Naive thymus-derived CD8-positive, alpha-beta T cell (primary cell): ENCODE results near the gene ADGRA1. TPM values are rescaled to one million over a fixed set of nuclear protein-coding genes. Genes with fewer than 3 reads are reported as not detected.
A peak's percentile ranks its signal among the peaks of the same experiment; 100 is the strongest.

Experiments used
- ATAC-seq, 2 donors: fragments of 150-1000 bp; cut with Tn5 transposase in 1 of 2; sonication (Bioruptor Pico), chemical (Tn5 transposase) in 1 of 2; 1 replicate in 1 of 2; 2 replicates in 1 of 2; pipeline ENCODE4 v1.10.0; 2021; ENCODE audit warnings: mild to moderate bottlenecking in 2 of 2, moderate library complexity in 2 of 2
- POLR2A ChIA-PET: fragments of 350-600 bp; sonication (Branson Sonifier 250); formaldehyde crosslinking; loops from one replicate; lab custom pipeline; 2021; ENCODE audit warnings: antibody characterized with exemption; lab: Charles Lee
- DNase-seq, 10 donors: peaks; one replicate each; pipeline versions ENCODE4 v3.0.0 to v3.0.0-alpha.2; 2020 to 2022
- H3K27ac Mint-ChIP-seq, 10 donors: one replicate each; pipeline ENCODE4 v1.8.0; 2020 to 2022; ENCODE audit warnings: mild to moderate bottlenecking in 10 of 10, mixed read lengths in 10 of 10, moderate library complexity in 4 of 10, inconsistent platforms in 1 of 10
- H3K27me3 Mint-ChIP-seq, 5 donors: one replicate each; pipeline ENCODE4 v1.8.0; 2021 to 2022; ENCODE audit warnings: mixed read lengths in 5 of 5
- H3K36me3 Mint-ChIP-seq, 3 donors: one replicate each; pipeline ENCODE4 v1.8.0; 2020 to 2022; ENCODE audit warnings: mixed read lengths in 3 of 3, mild to moderate bottlenecking in 2 of 3, inconsistent platforms in 1 of 3
- H3K4me1 Mint-ChIP-seq, 4 donors: one replicate each; pipeline ENCODE4 v1.8.0; 2021 to 2022; ENCODE audit warnings: mixed read lengths in 4 of 4
- H3K4me3 Mint-ChIP-seq, 10 donors: one replicate each; pipeline ENCODE4 v1.8.0; 2020 to 2022; ENCODE audit warnings: mild to moderate bottlenecking in 10 of 10, mixed read lengths in 10 of 10, moderate library complexity in 6 of 10, inconsistent platforms in 1 of 10
- H3K9me3 Mint-ChIP-seq, 9 donors: one replicate each; pipeline ENCODE4 v1.8.0; 2020 to 2022; ENCODE audit warnings: mixed read lengths in 9 of 9, mild to moderate bottlenecking in 3 of 9, inconsistent platforms in 1 of 9, moderate library complexity in 1 of 9
- polyA plus RNA-seq, 3 donors: library from polyadenylated mRNA; unstranded; fragments of 300-500 nt; fragmentation: Illumina TruSeq; gene quantifications; one replicate each; pipeline ENCODE4 v1.2.3, GENCODE V29; 2021
- total RNA-seq, 8 experiments: library from RNA in 2 of 8; stranded (reverse) in 2 of 8; gene quantifications; one replicate each; pipeline ENCODE4 v1.2.3 and lab custom pipeline; 2021 to 2026

Gene ADGRA1
- total and polyA plus RNA-seq, 5 experiments from 2014 or later: not detected

DNA sequence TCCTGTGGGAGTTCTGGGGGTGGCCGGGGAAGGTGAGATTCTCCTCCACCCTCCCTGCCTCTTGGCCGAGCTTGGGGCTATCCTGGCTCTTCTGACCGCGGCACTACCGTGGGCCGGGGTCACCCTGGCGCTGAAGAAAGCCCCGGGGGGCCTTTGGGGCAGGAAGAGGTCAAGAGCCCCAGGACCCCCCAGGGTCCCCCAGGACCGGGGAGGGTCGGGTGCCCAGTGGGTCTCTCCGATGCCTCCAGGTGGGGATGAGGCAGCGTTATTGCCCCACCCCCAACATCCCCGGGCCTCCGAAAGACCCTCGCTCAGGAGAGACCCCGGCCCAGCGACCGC lies 71.9 kb downstream of the ADGRA1 start:
- H3K36me3 Mint-ChIP-seq: no peaks in the 10 kb centered on the region
- POLR2A ChIA-PET: no interaction called here
- H3K4me3 Mint-ChIP-seq: peak overlapping the region in 1 of 10 donors; percentile 14
- peaks cover 0 to 4% (median 0%) of the 10 kb centered on the region in 9 donors for H3K9me3 Mint-ChIP-seq
- DNase-seq (no peak), ATAC-seq (no peak)
- no peaks in the 10 kb centered on the region for H3K4me1 Mint-ChIP-seq
- no peak overlapping the region for H3K27ac Mint-ChIP-seq
- peaks cover 7 to 34% (median 16%) of the 10 kb centered on the region in 5 donors for H3K27me3 Mint-ChIP-seq

DNA sequence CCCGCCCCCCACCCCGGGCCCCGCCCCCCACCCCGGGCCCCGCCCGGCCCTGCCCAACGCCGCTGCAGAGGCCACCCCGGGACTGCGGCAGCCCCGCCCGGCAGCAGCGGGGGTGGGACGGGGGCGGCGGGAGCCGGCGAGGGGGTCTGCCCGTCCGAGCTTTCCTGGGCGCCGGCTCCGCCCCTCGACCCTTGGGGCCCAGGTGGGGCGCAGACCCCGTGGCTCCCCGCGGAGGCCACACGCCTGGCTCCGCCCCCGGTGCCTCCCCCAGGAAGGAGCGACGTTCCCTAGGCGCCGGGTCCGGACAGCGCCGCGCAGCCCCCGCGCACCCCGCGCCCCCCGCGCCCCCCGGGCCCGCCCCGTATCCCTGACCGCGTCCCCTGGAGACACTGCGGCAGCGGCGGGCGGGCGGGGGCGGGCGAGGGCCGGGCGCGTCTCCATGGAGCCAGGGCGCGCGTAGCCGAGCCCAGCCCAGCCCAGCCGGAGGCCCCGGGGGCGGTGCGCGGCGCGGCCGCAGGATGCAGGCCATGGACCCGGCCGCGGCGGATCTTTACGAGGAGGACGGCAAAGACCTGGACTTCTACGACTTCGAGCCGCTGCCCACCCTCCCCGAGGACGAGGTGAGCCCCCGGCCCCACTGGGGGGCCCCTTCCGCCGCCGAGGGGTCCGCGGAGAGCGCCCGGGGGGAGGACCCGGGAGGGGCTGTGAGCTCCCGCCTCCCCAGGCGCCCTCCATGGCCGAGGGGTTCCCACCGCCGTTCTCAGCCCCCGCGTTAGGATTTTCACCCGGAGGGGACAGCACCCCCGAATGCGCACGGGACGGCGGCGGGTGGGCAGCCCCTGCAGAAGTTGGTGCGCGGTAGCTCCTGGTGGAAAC lies 72.5 kb downstream of the ADGRA1 start, which contains the start of gene KNDC1:
TSS of gene KNDC1 (plus strand) at position 270 of the 876 bp plus-strand sequence. CDS start at position 519, 249 bp downstream.
- peak within 1 kb of the TSS in 7 of 10 donors; percentile 9 to 65 (median 42) for H3K4me3 Mint-ChIP-seq
- no peaks in the 10 kb centered on the region for H3K9me3 Mint-ChIP-seq
- POLR2A ChIA-PET: no interaction called here
- no peaks in the 10 kb centered on the region for H3K4me1 Mint-ChIP-seq
- ATAC-seq: peak; percentile 54 to 72
- DNase-seq: peak in 1 of 10 donors; percentile 30
- no peaks in the 10 kb centered on the region for H3K36me3 Mint-ChIP-seq
- peaks cover 7 to 34% (median 14%) of the 10 kb centered on the region in 5 donors for H3K27me3 Mint-ChIP-seq
- H3K27ac Mint-ChIP-seq: no peak within 1 kb of the TSS

DNA sequence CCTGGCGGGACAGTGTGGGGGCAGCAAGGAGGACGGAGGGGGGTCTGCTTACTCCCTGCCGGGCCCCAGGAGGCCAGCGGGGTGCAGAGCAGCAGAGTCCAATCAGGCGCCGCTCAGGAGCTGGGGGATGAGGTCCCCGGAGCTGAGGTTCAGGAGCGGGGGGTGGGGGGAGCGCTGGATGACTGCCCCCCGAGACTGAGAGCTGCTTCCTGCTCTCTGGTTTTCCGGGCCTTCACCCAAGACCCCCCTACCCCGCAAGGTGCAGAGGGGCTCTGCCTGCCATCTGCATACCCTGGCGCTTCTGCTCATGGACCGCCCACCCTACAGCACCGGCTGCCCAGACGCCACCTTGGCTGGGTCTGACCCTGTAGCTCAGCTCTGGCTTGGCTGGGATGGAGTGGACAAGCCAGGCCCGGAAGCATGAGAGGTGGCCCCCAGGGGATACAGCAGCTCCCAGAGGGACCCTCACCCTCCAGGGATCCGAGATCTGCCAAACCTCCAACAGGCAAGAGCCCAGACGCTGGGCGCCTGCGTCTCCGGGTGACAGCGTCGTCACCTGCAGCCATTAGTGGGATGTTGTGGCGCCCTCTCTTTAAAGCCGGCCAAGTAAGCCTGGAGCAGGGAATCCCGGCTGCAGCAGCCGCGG lies 73.2 kb downstream of the ADGRA1 start:
- no peak overlapping the region for H3K27ac Mint-ChIP-seq
- no peaks in the 10 kb centered on the region for H3K9me3 Mint-ChIP-seq
- POLR2A ChIA-PET: no interaction called here
- H3K4me1 Mint-ChIP-seq: no peaks in the 10 kb centered on the region
- no peaks in the 10 kb centered on the region for H3K36me3 Mint-ChIP-seq
- ATAC-seq: no peak
- no peak for DNase-seq
- peak overlapping the region in 5 of 10 donors; percentile 9 to 65 (median 42) for H3K4me3 Mint-ChIP-seq
- H3K27me3 Mint-ChIP-seq: peaks cover 7 to 34% (median 14%) of the 10 kb centered on the region in 5 donors

DNA sequence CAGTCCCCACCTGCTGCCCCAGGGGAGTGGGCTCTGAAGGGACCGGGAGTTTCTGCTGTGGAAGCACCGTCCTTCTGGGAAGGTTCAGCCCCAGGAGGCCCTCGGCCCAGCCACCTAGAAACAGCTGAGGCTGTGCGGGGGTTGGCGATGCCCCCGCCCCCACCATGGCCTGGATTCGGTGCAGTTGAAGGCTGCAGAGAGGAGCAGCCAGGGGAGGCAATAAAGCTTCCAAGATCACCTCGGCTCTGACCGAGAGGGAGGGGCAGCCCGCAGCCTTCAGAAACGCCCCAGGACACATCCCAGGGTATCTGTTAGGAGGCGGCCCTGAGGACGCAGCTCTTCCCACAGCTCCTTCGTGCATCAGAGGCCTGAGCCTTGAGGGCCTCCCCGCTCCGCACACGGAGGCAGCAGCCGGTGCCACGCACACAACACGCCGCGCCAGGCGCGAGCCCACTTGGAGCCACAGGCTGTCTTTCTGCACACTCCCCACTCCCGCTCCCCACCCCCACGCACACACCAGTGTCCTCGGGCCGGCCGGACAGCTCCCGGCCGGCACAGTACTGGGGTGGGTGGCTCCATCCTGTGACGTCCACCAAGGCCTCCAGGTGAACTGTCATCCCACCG lies 73.9 kb downstream of the ADGRA1 start:
- Mint-ChIP-seq H3K27me3 (peaks cover 10 to 37% (median 17%) of the 10 kb centered on the region in 5 donors), H3K27ac (no peak overlapping the region), H3K4me1 (no peaks in the 10 kb centered on the region), H3K4me3 (peak overlapping the region in 3 of 10 donors; percentile 42 to 65 (median 56)), H3K9me3 (no peaks in the 10 kb centered on the region), H3K36me3 (no peaks in the 10 kb centered on the region)
- DNase-seq: no peak
- ATAC-seq: no peak
- POLR2A ChIA-PET: no interaction called here

DNA sequence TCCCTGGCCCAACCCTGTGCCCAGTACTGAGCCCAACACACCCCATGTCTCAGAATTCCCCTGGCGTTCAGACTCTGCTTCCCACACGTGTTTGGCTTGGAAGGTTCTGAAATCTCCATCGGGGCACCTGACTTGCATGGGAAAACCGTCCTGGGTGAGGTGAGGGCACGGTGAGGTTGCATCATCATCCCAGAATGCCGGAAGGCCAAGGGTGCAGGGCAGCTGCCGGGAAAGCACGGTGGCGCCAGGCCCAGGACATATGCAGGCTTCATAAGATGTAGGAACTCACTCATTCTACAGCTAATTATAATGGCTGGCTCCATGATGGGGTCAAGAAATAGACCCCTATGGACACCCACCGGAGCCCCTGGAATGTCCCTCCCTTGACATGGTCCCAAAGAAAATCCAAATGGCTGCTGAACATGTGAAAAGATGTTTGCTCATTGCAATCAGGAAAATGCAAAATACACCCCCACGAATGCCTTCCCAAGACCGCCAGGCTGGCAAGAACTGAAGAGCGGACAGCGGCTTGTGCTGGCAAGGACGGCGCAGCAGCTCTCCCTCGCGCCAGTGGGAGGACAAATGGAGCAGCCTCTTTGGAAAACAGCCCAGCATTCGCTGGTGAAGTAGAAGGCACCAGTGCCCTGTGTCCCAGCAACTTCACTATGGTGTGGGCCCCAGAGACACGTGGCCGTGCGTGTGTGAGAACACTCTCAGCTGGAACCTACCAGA lies 74.6 kb downstream of the ADGRA1 start:
- no peak for DNase-seq
- Mint-ChIP-seq H3K36me3 (no peaks in the 10 kb centered on the region), H3K4me3 (peak overlapping the region in 4 of 10 donors; percentile 4 to 48 (median 28)), H3K4me1 (no peaks in the 10 kb centered on the region), H3K27ac (no peak overlapping the region), H3K27me3 (peaks cover 9 to 37% (median 17%) of the 10 kb centered on the region in 5 donors), H3K9me3 (no peaks in the 10 kb centered on the region)
- no peak for ATAC-seq
- POLR2A ChIA-PET: no interaction called here

DNA sequence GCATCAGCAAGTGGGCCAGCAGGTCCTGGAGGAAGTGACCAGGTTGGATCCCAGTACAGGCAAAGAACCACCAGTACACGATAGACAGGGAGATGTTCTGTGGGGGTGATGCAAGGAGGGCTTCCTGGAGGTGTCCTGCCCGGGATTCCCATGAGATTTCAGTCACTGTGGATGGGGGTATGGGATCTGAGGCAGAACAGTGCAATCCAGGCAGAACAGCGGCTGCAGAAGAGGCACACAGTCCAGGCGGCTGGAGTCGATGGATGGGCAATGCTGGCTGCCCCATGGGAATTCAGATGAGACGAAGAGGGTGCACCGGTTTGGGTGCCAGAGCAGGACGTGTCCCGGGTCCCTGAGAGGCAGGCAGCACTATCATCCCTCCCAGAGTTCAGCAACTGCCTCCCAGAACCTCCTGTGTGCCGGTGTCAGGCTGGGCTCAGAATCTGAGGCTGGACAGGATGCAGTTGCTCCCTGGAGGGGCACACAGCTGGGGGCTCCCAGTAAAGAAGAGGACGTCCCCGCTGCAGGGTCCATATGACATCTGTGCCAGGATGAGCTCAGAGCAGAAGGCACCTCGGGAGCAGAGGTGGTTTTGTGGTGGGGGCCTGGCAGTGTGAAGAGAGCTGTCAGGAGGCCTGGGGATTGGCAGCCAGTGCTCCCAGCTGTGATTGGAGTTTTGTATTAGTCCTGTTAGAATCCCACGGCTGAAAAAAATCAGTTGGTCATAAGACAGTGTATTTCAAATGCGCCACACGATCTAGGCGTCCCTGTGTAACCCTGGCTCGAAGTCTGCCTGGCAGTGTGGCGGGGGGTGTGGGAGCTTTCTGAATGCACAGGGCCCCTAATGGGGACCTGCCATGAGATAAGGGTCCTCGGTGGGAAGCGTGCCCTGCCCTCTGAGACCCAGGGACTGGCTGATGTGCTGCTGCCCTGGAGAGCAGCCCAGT lies 75.5 kb downstream of the ADGRA1 start:
- DNase-seq: no peak

DNA sequence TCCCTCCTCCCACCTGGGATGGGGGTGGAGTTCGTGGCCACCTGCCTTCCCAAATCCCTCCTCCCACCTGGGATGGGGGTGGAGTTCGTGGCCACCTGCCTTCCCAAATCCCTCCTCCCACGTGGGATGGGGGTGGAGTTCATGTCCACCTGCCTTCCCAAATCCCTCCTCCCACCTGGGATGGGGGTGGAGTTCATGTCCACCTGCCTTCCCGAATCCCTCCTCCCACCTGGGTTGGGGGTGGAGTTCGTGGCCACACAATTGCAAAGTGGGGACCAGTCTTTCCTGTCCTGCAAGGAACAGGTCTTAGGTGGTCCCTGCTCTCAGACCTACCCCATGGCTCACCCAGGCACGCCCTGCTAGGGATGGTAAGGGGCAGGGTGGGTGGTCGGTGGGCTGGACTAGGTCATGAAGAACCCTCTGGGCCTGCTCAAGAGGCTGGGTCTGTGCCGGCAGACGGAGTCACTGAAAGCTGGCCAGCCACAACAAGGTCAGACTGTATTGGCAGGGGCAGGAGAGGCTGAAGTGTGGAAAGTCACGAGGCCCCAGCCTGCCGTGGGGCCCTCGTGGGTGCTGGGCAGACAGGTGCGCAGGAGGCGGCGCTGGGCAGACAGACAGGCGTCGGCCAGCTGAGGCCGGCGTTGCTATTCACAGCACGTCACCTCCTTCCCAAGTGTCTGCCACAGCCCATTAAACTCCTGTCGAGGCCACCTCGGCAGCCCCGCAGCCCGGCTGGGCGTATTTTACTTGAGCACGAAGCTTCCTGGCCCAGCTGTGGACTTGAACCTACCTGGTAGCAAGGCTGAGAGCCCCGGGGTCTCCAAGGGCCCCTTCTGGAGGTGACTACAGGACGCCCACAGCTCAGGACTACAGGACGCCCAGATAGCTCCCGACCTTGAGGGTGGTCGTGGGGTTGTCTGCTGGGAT lies 76.4 kb downstream of the ADGRA1 start:
- H3K36me3 Mint-ChIP-seq: no peaks in the 10 kb centered on the region
- peak in 1 of 10 donors; percentile 57 for DNase-seq
- no peaks in the 10 kb centered on the region for H3K9me3 Mint-ChIP-seq
- POLR2A ChIA-PET: no interaction called here
- no peaks in the 10 kb centered on the region for H3K4me1 Mint-ChIP-seq
- no peak overlapping the region for H3K4me3 Mint-ChIP-seq
- peaks cover 7 to 32% (median 22%) of the 10 kb centered on the region in 5 donors for H3K27me3 Mint-ChIP-seq
- H3K27ac Mint-ChIP-seq: no peak overlapping the region
- no peak for ATAC-seq

More for the DNA sequence above, 75.5 kb downstream of the ADGRA1 start:
- Mint-ChIP-seq H3K27ac (no peak overlapping the region), H3K4me1 (no peaks in the 10 kb centered on the region), H3K27me3 (peaks cover 7 to 36% (median 21%) of the 10 kb centered on the region in 5 donors), H3K4me3 (no peak overlapping the region), H3K9me3 (no peaks in the 10 kb centered on the region), H3K36me3 (no peaks in the 10 kb centered on the region)
- ATAC-seq: no peak
- POLR2A ChIA-PET: no interaction called here

DNA sequence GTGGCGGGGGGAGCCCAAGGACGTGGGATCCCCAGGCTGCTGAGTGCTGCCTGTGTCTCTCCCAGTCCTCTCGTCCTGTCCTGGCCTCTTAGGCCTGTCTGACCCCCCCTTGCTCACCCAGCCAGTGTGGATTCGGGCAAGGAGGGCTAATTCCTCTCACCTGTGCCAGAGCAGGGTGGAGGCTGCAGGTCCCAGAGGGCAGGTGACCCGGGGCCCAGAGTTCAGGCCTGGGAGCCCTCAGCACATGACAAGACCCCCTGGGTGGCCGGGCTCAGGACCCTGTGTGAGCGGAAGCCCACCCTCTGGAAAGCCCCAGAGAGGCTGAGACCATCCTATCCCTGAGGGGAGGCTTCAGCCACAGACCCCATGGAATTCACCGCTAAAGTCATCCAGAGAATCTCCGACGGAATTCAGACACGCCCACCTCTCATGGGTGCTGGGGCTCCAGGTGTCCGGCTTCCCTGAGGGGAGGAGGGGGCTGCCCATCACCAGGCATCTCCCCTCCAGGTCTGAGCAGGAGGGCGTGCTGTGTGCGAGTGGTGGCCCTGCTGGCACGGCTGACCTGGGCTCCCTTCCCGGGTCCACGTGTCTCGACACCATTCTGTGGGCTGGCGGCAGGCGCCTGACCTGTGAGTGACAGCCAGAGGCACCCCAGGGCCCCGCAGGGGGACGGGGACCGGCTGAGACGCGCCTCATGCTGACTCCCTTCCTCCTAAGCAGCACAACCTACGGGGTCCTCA lies 77.3 kb downstream of the ADGRA1 start:
- Mint-ChIP-seq H3K4me3 (no peak overlapping the region), H3K9me3 (no peaks in the 10 kb centered on the region), H3K36me3 (no peaks in the 10 kb centered on the region), H3K27ac (no peak overlapping the region), H3K27me3 (peaks cover 7 to 34% (median 22%) of the 10 kb centered on the region in 5 donors), H3K4me1 (no peaks in the 10 kb centered on the region)
- ATAC-seq: no peak
- POLR2A ChIA-PET: no interaction called here
- peak in 1 of 10 donors; percentile 62 for DNase-seq

DNA sequence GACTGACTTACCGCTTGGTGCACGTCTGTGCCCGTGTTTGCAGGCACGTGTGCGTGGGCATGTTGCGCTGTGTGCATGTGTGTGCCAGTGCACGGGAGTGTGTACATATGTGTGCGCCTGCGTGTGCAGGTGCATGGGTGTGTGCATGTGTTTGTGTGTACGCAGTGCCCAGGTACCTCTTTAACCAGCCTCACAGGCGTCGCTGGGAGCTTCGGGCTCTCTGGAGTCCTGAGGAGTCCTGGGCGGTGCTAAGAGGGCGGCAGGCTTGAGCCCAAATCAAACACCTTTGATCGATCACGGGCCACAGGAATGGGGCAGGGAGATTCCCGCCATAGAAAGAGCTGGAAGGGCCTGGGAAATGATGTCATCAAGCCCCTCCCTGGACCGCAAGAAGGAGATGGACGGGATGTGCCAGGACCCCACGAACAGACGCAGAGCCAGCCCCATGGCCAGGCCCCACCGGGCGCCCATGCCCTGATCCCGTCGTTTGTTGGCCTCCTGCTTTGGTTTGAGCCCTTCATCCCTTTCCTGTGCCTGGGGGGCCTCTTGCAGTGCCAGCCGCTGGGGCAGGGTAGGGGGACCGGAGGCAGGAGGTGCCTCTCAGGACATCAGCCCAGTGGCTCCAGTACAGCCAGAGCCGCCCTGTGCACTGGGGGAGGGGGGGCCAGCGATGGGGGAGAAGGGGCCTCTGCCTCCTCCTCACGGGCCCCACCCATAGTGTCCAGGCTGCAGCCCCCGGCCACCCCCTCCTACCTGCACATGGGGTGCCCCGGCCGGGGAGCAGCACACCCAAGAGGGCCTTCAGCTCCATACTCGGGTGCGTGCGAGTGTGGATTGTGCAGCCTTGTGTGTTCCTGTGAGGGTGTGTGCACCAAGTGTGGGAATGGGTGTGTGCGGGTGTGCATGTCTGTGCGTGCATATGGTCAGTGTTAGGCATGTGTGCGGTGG lies 78.1 kb downstream of the ADGRA1 start:
- no peak overlapping the region for H3K4me3 Mint-ChIP-seq
- no peak for ATAC-seq
- POLR2A ChIA-PET: no interaction called here
- peaks cover 7 to 36% (median 22%) of the 10 kb centered on the region in 5 donors for H3K27me3 Mint-ChIP-seq
- no peaks in the 10 kb centered on the region for H3K36me3 Mint-ChIP-seq
- no peaks in the 10 kb centered on the region for H3K9me3 Mint-ChIP-seq
- H3K4me1 Mint-ChIP-seq: no peaks in the 10 kb centered on the region
- DNase-seq: peak in 1 of 10 donors; percentile 50
- H3K27ac Mint-ChIP-seq: peak overlapping the region in 1 of 10 donors; percentile 68

DNA sequence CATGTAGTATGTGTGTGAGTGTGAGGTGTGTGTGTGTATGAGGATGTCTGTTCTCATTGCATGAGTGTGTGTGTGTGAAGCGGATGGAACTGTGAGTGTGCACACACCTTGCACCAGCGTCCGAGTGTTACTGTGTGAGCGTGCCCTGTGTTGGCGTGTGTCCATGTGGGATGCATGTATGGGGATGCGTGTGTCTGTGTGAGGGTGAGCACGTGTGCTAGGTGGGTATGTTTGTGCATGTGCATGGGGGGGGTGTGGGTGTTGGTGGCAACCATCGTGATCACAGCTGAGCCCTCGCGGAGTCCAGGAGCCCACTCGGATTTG lies 78.7 kb downstream of the ADGRA1 start:
- Mint-ChIP-seq H3K9me3 (no peaks in the 10 kb centered on the region), H3K27ac (peak overlapping the region in 1 of 10 donors; percentile 68), H3K27me3 (peaks cover 7 to 29% (median 22%) of the 10 kb centered on the region in 5 donors), H3K4me3 (no peak overlapping the region), H3K36me3 (no peaks in the 10 kb centered on the region), H3K4me1 (no peaks in the 10 kb centered on the region)
- ATAC-seq: no peak
- no peak for DNase-seq
- POLR2A ChIA-PET: no interaction called here
